ENCODE measurements around the gene ZNF526. TPM values are rescaled to one million over a fixed set of nuclear protein-coding genes. Genes with fewer than 3 reads are reported as not detected.

ZNF526 gene
- total RNA-seq, 6 experiments from 2014 or later = 1.9 to 3.9 (median 3.4) TPM

DNA sequence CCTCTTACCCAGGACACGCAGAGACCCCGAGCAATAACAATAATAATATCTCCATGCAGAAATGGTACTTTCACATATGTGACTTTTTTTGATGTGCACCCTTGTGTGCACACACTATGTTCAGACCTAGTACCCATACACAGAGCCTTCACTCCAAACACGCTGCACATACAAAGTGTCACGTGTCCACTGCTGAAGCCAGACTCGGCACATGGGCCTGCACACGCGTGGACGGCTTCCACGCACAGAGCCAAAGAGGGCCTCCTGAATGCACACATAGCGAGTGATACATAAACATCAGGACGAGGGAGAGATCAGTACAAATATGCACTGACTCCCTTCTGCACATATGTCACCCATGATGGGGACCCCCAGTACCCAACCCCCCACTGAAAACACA, 45.9 kb upstream of the ZNF526 start:
- no peaks in the 10 kb centered on the region for H3K9me3 ChIP-seq
- peaks cover 0 to 12% of the 10 kb centered on the region in 2 donors for H3K27me3 ChIP-seq
- ATAC-seq (no peak), DNase-seq (no peak)
- H3K4me3 ChIP-seq = no peak overlapping the region
- no peak overlapping the region for H3K27ac ChIP-seq
- intact Hi-C loops (cut with DNase I) = no loop called here
- WGBS (ENCODE audit: insufficient coverage, low coverage, low lambda C conversion rate, missing lambda C conversion rate) = 68% methylated on average over 9 of the region's 11 CpGs
- no peaks in the 10 kb centered on the region for H3K4me1 ChIP-seq
- no peak for TF ChIP-seq POLR2A (IDR thresholded peaks at IDR 0.05)
- TF ChIP-seq, protein P1, sequence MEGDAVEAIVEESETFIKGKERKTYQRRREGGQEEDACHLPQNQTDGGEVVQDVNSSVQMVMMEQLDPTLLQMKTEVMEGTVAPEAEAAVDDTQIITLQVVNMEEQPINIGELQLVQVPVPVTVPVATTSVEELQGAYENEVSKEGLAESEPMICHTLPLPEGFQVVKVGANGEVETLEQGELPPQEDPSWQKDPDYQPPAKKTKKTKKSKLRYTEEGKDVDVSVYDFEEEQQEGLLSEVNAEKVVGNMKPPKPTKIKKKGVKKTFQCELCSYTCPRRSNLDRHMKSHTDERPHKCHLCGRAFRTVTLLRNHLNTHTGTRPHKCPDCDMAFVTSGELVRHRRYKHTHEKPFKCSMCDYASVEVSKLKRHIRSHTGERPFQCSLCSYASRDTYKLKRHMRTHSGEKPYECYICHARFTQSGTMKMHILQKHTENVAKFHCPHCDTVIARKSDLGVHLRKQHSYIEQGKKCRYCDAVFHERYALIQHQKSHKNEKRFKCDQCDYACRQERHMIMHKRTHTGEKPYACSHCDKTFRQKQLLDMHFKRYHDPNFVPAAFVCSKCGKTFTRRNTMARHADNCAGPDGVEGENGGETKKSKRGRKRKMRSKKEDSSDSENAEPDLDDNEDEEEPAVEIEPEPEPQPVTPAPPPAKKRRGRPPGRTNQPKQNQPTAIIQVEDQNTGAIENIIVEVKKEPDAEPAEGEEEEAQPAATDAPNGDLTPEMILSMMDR (IDR thresholded peaks at IDR 0.05) = no peak
- H3K36me3 ChIP-seq = no peaks in the 10 kb centered on the region

- Histone ChIP-seq H3K36me3 (no peaks in the 10 kb centered on the region), H3K4me3 (no peak overlapping the region), H3K27ac (no peak overlapping the region), H3K27me3 (peaks cover 0 to 12% of the 10 kb centered on the region in 2 donors), H3K9me3 (no peaks in the 10 kb centered on the region), H3K4me1 (no peaks in the 10 kb centered on the region)
- DNase-seq (no peak), ATAC-seq (no peak)
- no peak for TF ChIP-seq POLR2A (IDR thresholded peaks at IDR 0.05)
- TF ChIP-seq, protein P1 (IDR thresholded peaks at IDR 0.05) = no peak
- intact Hi-C loops (cut with DNase I) = no loop called here
- WGBS (ENCODE audit: insufficient coverage, low coverage, low lambda C conversion rate, missing lambda C conversion rate) = 24% methylated on average over 5 of the region's 6 CpGs
Measured at GRCh38 chr19:42174958-42175734, 45.0 kb upstream of the ZNF526 start.

GRCh38 chr19:42175952-42176648, 44.0 kb upstream of the ZNF526 start:
- Histone ChIP-seq H3K27ac (no peak overlapping the region), H3K36me3 (no peaks in the 10 kb centered on the region), H3K4me1 (no peaks in the 10 kb centered on the region), H3K4me3 (peak overlapping the region in 2 of 3 donors; percentile 6 to 35), H3K9me3 (no peaks in the 10 kb centered on the region), H3K27me3 (peaks cover 0 to 12% of the 10 kb centered on the region in 2 donors)
- no peak for TF ChIP-seq POLR2A (IDR thresholded peaks at IDR 0.05)
- TF ChIP-seq, protein P1 (IDR thresholded peaks at IDR 0.05) = no peak
- intact Hi-C loops (cut with DNase I) = no loop called here
- peak in 1 of 4 donors; percentile 24 for ATAC-seq
- WGBS (ENCODE audit: insufficient coverage, low coverage, low lambda C conversion rate, missing lambda C conversion rate) = 5% methylated on average over 34 of the region's 34 CpGs
- DNase-seq = no peak

DNA sequence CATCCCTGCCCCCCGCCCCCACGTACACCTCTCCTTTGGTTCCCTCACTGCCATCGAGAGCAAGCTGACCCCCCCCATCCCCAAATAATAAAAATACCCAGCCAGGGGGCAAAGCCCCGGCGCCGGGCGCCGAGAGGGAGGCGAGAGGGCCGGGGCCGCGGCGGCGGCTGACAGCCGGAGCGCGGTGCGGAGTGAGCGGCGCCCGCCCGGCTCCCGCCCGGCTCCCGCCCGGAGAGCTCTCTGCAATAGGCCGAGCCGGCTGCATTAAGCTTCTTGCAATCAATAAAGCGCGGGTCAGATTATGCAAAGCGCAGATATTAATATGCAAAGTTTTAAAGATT, 43.5 kb upstream of the ZNF526 start:
- H3K27ac ChIP-seq = no peak overlapping the region
- peak overlapping the region in 2 of 3 donors; percentile 6 to 35 for H3K4me3 ChIP-seq
- DNase-seq (no peak), ATAC-seq (peak; percentile 26 to 55 (median 38))
- intact Hi-C loops (cut with DNase I) = no loop called here
- H3K36me3 ChIP-seq = no peaks in the 10 kb centered on the region
- H3K9me3 ChIP-seq = no peaks in the 10 kb centered on the region
- no peak for TF ChIP-seq POLR2A (IDR thresholded peaks at IDR 0.05)
- TF ChIP-seq, protein P1 (IDR thresholded peaks at IDR 0.05) = no peak
- peaks cover 0 to 12% of the 10 kb centered on the region in 2 donors for H3K27me3 ChIP-seq
- WGBS (ENCODE audit: insufficient coverage, low coverage, low lambda C conversion rate, missing lambda C conversion rate) = under 1% methylated on average over 28 of the region's 31 CpGs
- no peaks in the 10 kb centered on the region for H3K4me1 ChIP-seq
